H9 (cell line): Measurements from ENCODE around the gene KAT2B. TPM values are rescaled to one million over a fixed set of nuclear protein-coding genes. Genes with fewer than 3 reads are reported as not detected.

ENCODE experiments used
- DNase-seq: peaks from one replicate; pipeline ENCODE4 v3.0.0-alpha.2; 2017
- H2AFZ ChIP-seq: one replicate; pipeline ENCODE4 v1.6.1; 2013; ENCODE audit warnings: mild to moderate bottlenecking, low read length, control low read depth, moderate library complexity
- H2AK5ac ChIP-seq: 2 replicates; pipeline ENCODE4 v1.6.1; 2013; ENCODE audit warnings: low read length, control low read depth, mixed read lengths; ENCODE audit not compliant: insufficient read length
- H2BK120ac ChIP-seq: one replicate; pipeline ENCODE4 v1.6.1; 2013; ENCODE audit warnings: low read depth, mild to moderate bottlenecking, low read length, control low read depth, inconsistent platforms; ENCODE audit not compliant: poor library complexity, severe bottlenecking
- H2BK12ac ChIP-seq: 2 replicates; pipeline ENCODE4 v1.6.1; 2013; ENCODE audit warnings: low read length, control low read depth, mixed read lengths, low read depth; ENCODE audit not compliant: insufficient read length
- H2BK15ac ChIP-seq: 2 replicates; pipeline ENCODE4 v1.6.1; 2013; ENCODE audit warnings: low read depth, low read length, control low read depth
- H2BK20ac ChIP-seq: one replicate; pipeline ENCODE4 v1.6.1; 2013; ENCODE audit warnings: low read depth, mild to moderate bottlenecking, low read length, control low read depth, inconsistent platforms; ENCODE audit not compliant: poor library complexity, severe bottlenecking
- H2BK5ac ChIP-seq: 2 replicates; pipeline ENCODE4 v1.6.1; 2013; ENCODE audit warnings: low read length, control low read depth, mixed read lengths; ENCODE audit not compliant: insufficient read length
- H3K14ac ChIP-seq: 2 replicates; pipeline ENCODE4 v1.6.1; 2013; ENCODE audit warnings: low read length, control low read depth; ENCODE audit not compliant: insufficient read depth
- H3K18ac ChIP-seq: 2 replicates; pipeline ENCODE4 v1.6.1; 2013; ENCODE audit warnings: low read depth, mild to moderate bottlenecking, mixed read lengths, low read length, control low read depth; ENCODE audit not compliant: insufficient read length
- H3K23ac ChIP-seq: 2 replicates; pipeline ENCODE4 v1.6.1; 2013; ENCODE audit warnings: low read length, control low read depth, mixed read lengths, low read depth; ENCODE audit not compliant: insufficient read length
- H3K23me2 ChIP-seq: 2 replicates; pipeline ENCODE4 v1.6.1; 2013; ENCODE audit warnings: low read depth, mild to moderate bottlenecking, mixed read lengths, low read length, control low read depth; ENCODE audit not compliant: insufficient read length, poor library complexity, severe bottlenecking
- H3K27ac ChIP-seq: 2 replicates; pipeline ENCODE4 v1.5.1; 2013; ENCODE audit warnings: low read length, control low read depth, mixed read lengths, low read depth; ENCODE audit not compliant: insufficient read length
- H3K27me3 ChIP-seq: 2 replicates; pipeline ENCODE4 v1.6.1; 2013; ENCODE audit warnings: low read length, control low read depth, inconsistent platforms; ENCODE audit not compliant: insufficient read depth
- H3K4ac ChIP-seq: 2 replicates; pipeline ENCODE4 v1.6.1; 2013; ENCODE audit warnings: low read depth, mild to moderate bottlenecking, control low read depth, inconsistent platforms, low read length, moderate library complexity
- H3K4me1 ChIP-seq: 2 replicates; pipeline ENCODE4 v1.6.1; 2013; ENCODE audit warnings: low read length, control low read depth, inconsistent platforms; ENCODE audit not compliant: insufficient read depth
- H3K4me2 ChIP-seq: 2 replicates; pipeline ENCODE4 v1.6.1; 2013; ENCODE audit warnings: low read length, control low read depth, mixed read lengths; ENCODE audit not compliant: insufficient read length, insufficient read depth
- H3K56ac ChIP-seq: 2 replicates; pipeline ENCODE4 v1.6.1; 2013; ENCODE audit warnings: low read depth, mild to moderate bottlenecking, mixed read lengths, low read length, control low read depth; ENCODE audit not compliant: insufficient read length
- H3K79me1 ChIP-seq: 2 replicates; pipeline ENCODE4 v1.6.1; 2013; ENCODE audit warnings: low read depth, mild to moderate bottlenecking, moderate library complexity, low read length, control low read depth, inconsistent platforms; ENCODE audit not compliant: insufficient read depth, poor library complexity, severe bottlenecking
- H3K79me2 ChIP-seq: 2 replicates; pipeline ENCODE4 v1.6.1; 2013; ENCODE audit warnings: low read length, control low read depth, inconsistent platforms; ENCODE audit not compliant: insufficient read depth
- H3K9ac ChIP-seq: 2 replicates; pipeline ENCODE4 v1.6.1; 2013; ENCODE audit warnings: low read length, control low read depth, mixed read lengths; ENCODE audit not compliant: insufficient read length; ENCODE audit errors: extremely low read depth
- H3K9me3 ChIP-seq: one replicate; pipeline ENCODE4 v1.6.1; 2013; ENCODE audit warnings: low read depth, low read length, inconsistent platforms; ENCODE audit not compliant: control insufficient read depth
- H3T11ph ChIP-seq: one replicate; pipeline ENCODE4 v1.6.1; 2013; ENCODE audit warnings: mild to moderate bottlenecking, low read length, control low read depth, inconsistent platforms
- H4K20me1 ChIP-seq: one replicate; pipeline ENCODE4 v1.6.1; 2013; ENCODE audit not compliant: control insufficient read depth, insufficient read length, insufficient read depth
- H4K5ac ChIP-seq: 2 replicates; pipeline ENCODE4 v1.6.1; 2013; ENCODE audit warnings: low read depth, mild to moderate bottlenecking, mixed read lengths, low read length, control low read depth; ENCODE audit not compliant: insufficient read length
- H4K8ac ChIP-seq: replicated peaks from 2 replicates; pipeline ENCODE4 v1.6.1; 2013; ENCODE audit warnings: low read length, control low read depth, mixed read lengths, low read depth; ENCODE audit not compliant: insufficient read length
- H4K91ac ChIP-seq: 2 replicates; pipeline ENCODE4 v1.6.1; 2013; ENCODE audit warnings: low read depth, mild to moderate bottlenecking, moderate library complexity, mixed read lengths, low read length, control low read depth; ENCODE audit not compliant: insufficient read length
- H3K27ac Mint-ChIP-seq, 3 experiments: 2 replicates in 2 of 3; 3 replicates in 1 of 3; pipeline ENCODE4 v1.8.0; 2020 to 2021; ENCODE audit warnings: mixed read lengths in 3 of 3, mild to moderate bottlenecking in 1 of 3, moderate library complexity in 1 of 3
- H3K27me3 Mint-ChIP-seq: 2 replicates; pipeline ENCODE4 v1.8.0; 2021; ENCODE audit warnings: low read depth, mild to moderate bottlenecking, moderate library complexity, mixed read lengths
- H3K36me3 Mint-ChIP-seq, 3 experiments: 2 replicates in 2 of 3; 3 replicates in 1 of 3; pipeline ENCODE4 v1.8.0; 2020 to 2021; ENCODE audit warnings: low read depth in 3 of 3, mixed read lengths in 3 of 3; ENCODE audit not compliant: insufficient read depth in 1 of 3
- H3K4me1 Mint-ChIP-seq, 2 experiments: 2 replicates each; pipeline ENCODE4 v1.8.0; 2020; ENCODE audit warnings: mixed read lengths in 2 of 2
- H3K4me3 Mint-ChIP-seq, 2 experiments: 2 replicates in 1 of 2; 3 replicates in 1 of 2; pipeline ENCODE4 v1.8.0; 2020 to 2021; ENCODE audit warnings: mild to moderate bottlenecking in 2 of 2, mixed read lengths in 2 of 2, moderate library complexity in 1 of 2
- H3K9me3 Mint-ChIP-seq, 2 experiments: 2 replicates in 1 of 2; 3 replicates in 1 of 2; pipeline ENCODE4 v1.8.0; 2020; ENCODE audit warnings: mild to moderate bottlenecking in 2 of 2, mixed read lengths in 2 of 2, moderate library complexity in 1 of 2
- WGBS: extraction: QIAGEN DNeasy Blood & Tissue Kit; methylation state at CpG from one replicate; pipeline ENCODE4 v1.1.7; 2013; ENCODE audit warnings: missing lambda C conversion rate, low lambda C conversion rate, mixed read lengths; ENCODE audit not compliant: insufficient read length; ENCODE audit errors: extremely low coverage; 5-methylcytosine and 5-hydroxymethylcytosine counted together
- total RNA-seq: library from RNA; stranded (reverse); gene quantifications from 2 replicates; pipeline ENCODE4 v1.2.1, GENCODE V29; 2021
- TF ChIP-seq, protein P1 (sequence below): fragments of 200-600 bp; sonication (generic); conservative IDR thresholded peaks from 3 replicates; pipeline ENCODE4 v1.8.0; 2021; ENCODE audit warnings: antibody characterized with exemption, mild to moderate bottlenecking

Gene KAT2B
- total RNA-seq, 1 experiment from 2014 or later: 6.3 TPM

DNA sequence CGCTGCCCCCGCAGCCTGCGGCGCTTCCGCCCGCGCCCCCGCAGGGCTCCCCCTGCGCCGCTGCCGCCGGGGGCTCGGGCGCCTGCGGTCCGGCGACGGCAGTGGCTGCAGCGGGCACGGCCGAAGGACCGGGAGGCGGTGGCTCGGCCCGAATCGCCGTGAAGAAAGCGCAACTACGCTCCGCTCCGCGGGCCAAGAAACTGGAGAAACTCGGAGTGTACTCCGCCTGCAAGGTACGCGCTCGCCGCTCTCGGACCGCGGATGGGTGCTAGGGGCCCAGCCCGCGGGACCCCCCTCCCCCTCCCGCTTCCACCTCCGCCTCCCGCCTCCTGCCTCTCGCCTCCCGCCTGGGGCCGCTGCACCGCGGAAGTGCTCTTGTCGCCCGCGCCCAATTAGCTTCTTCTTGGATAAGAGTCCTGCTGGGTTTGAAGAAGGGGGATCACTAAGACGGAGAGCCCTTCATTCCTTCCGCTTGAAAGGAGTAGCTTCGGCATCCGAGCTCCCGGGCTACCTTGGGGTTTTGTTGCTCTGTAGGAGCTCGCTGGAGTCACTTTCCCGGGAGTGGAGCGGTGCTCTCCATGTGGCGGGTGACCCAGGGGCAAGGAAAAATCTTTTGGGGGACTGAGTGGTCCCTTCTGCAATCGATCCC is 426 bp downstream of the KAT2B start:
- TF ChIP-seq, protein P1, sequence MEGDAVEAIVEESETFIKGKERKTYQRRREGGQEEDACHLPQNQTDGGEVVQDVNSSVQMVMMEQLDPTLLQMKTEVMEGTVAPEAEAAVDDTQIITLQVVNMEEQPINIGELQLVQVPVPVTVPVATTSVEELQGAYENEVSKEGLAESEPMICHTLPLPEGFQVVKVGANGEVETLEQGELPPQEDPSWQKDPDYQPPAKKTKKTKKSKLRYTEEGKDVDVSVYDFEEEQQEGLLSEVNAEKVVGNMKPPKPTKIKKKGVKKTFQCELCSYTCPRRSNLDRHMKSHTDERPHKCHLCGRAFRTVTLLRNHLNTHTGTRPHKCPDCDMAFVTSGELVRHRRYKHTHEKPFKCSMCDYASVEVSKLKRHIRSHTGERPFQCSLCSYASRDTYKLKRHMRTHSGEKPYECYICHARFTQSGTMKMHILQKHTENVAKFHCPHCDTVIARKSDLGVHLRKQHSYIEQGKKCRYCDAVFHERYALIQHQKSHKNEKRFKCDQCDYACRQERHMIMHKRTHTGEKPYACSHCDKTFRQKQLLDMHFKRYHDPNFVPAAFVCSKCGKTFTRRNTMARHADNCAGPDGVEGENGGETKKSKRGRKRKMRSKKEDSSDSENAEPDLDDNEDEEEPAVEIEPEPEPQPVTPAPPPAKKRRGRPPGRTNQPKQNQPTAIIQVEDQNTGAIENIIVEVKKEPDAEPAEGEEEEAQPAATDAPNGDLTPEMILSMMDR: 0 out of 3 replicates have a peak, but pooled peaks have one; percentile 8
- Histone ChIP-seq H2BK12ac (no peak overlapping the region), H3K9me3 (no peaks in the 10 kb centered on the region), H3K23me2 (peaks cover 12% of the 10 kb centered on the region), H3T11ph (no peak overlapping the region), H3K4me1 (no peaks in the 10 kb centered on the region), H3K9ac (no peak overlapping the region), H4K5ac (no peak overlapping the region), H4K91ac (no peak overlapping the region), H4K20me1 (no peaks in the 10 kb centered on the region), H3K23ac (no peak overlapping the region), H3K4ac (no peak overlapping the region), H2BK15ac (no peak overlapping the region), H3K79me1 (no peaks in the 10 kb centered on the region), H2AFZ (no peak overlapping the region), H3K56ac (no peak overlapping the region), H3K14ac (no peak overlapping the region), H3K18ac (no peak overlapping the region), H2BK120ac (no peak overlapping the region), H2BK5ac (no peak overlapping the region), H3K27ac (no peak overlapping the region), H3K4me2 (peak overlapping the region; percentile 51), H2AK5ac (no peak overlapping the region), H2BK20ac (no peak overlapping the region), H4K8ac (no peak overlapping the region), H3K27me3 (no peaks in the 10 kb centered on the region), H3K79me2 (no peaks in the 10 kb centered on the region)
- Mint-ChIP-seq H3K4me3 (peak overlapping the region; percentile 86 to 92), H3K27ac (no peak overlapping the region), H3K4me1 (peaks cover 17 to 27% of the 10 kb centered on the region in 2 experiments), H3K36me3 (no peaks in the 10 kb centered on the region), H3K9me3 (no peaks in the 10 kb centered on the region), H3K27me3 (peaks cover 17% of the 10 kb centered on the region)
- WGBS: no CpG with 5 or more reads among the region's 64 CpGs
- peak; percentile 71 for DNase-seq
